T-cell (primary cell): ENCODE results near the gene TAS1R3. TPM values are rescaled to one million over a fixed set of nuclear protein-coding genes. Genes with fewer than 3 reads are reported as not detected.
"Not testable (repeated sequence)": the region's sequence is repeated elsewhere in the genome, so short reads cannot be mapped to it uniquely, and the experiment has no call there.

ENCODE experiments used
- ATAC-seq, 4 experiments: fragments of 200-7000 bp in 3 of 4; fragments of 150-1000 bp in 1 of 4; cut with Tn5 transposase; replicated peaks in 1 of 4; 1 replicate in 3 of 4; 2 replicates in 1 of 4; pipeline ENCODE4 v1.10.0; 2021; ENCODE audit warnings: moderate library complexity in 3 of 4, mild to moderate bottlenecking in 2 of 4, moderate number of reproducible peaks in 1 of 4
- CTCF ChIA-PET, 2 donors: fragments of 300-600 bp; sonication (Branson Sonifier 250); formaldehyde crosslinking; loops; one replicate each; lab custom pipeline; 2022; ENCODE audit warnings: antibody characterized with exemption in 2 of 2; lab: Charles Lee
- POLR2A ChIA-PET, 2 donors: fragments of 300-600 bp; sonication (Branson Sonifier 250); formaldehyde crosslinking; loops; one replicate each; lab custom pipeline; 2022; ENCODE audit warnings: antibody characterized with exemption in 2 of 2; lab: Charles Lee
- DNase-seq, 35 experiments: peaks; one replicate each; pipeline versions ENCODE4 v3.0.0 to v3.0.0-alpha.2; 2013 to 2023
- H3K27ac ChIP-seq: one replicate; pipeline ENCODE4 v1.5.1; 2013; ENCODE audit warnings: low read length
- H3K27me3 ChIP-seq, 2 experiments: replicated peaks in 1 of 2; 1 replicate in 1 of 2; 2 replicates in 1 of 2; pipeline versions ENCODE4 v1.6.1 to v1.7.0; 2013; ENCODE audit warnings: low read length in 1 of 2, mixed read lengths in 1 of 2; ENCODE audit not compliant: control insufficient read depth in 2 of 2, insufficient read depth in 2 of 2; ENCODE audit errors: extremely low read depth in 1 of 2
- H3K36me3 ChIP-seq, 2 donors: 1 replicate in 1 of 2; 2 replicates in 1 of 2; pipeline versions ENCODE4 v1.6.1 to v1.7.0; 2013; ENCODE audit warnings: low read length in 1 of 2; ENCODE audit not compliant: control insufficient read depth in 2 of 2, insufficient read depth in 1 of 2; ENCODE audit errors: extremely low read depth in 1 of 2
- H3K4me1 ChIP-seq, 2 experiments: 1 replicate in 1 of 2; 2 replicates in 1 of 2; pipeline versions ENCODE4 v1.6.1 to v1.7.0; 2013; ENCODE audit warnings: low read length in 2 of 2, mixed read lengths in 1 of 2; ENCODE audit not compliant: insufficient read depth in 2 of 2, control insufficient read depth in 1 of 2; ENCODE audit errors: extremely low read depth in 1 of 2
- H3K4me3 ChIP-seq, 2 donors: 1 replicate in 1 of 2; 2 replicates in 1 of 2; pipeline versions ENCODE4 v1.5.1 to v1.7.0; 2013; ENCODE audit warnings: mild to moderate bottlenecking in 2 of 2, low read length in 1 of 2, moderate library complexity in 1 of 2; ENCODE audit not compliant: control insufficient read depth in 1 of 2; ENCODE audit errors: extremely low read depth in 1 of 2
- H3K9me3 ChIP-seq: 2 replicates; pipeline ENCODE4 v1.7.0; 2013
- H3K27ac Mint-ChIP-seq, 2 donors: one replicate each; pipeline ENCODE4 v1.8.0; 2020 to 2021; ENCODE audit warnings: mild to moderate bottlenecking in 2 of 2, mixed read lengths in 2 of 2
- H3K27me3 Mint-ChIP-seq, 2 donors: one replicate each; pipeline ENCODE4 v1.8.0; 2021 to 2022; ENCODE audit warnings: mixed read lengths in 2 of 2
- H3K36me3 Mint-ChIP-seq: one replicate; pipeline ENCODE4 v1.8.0; 2021; ENCODE audit warnings: mixed read lengths
- H3K4me1 Mint-ChIP-seq, 3 donors: one replicate each; pipeline ENCODE4 v1.8.0; 2020 to 2022; ENCODE audit warnings: mixed read lengths in 3 of 3, mild to moderate bottlenecking in 1 of 3
- H3K4me3 Mint-ChIP-seq, 3 donors: one replicate each; pipeline ENCODE4 v1.8.0; 2020 to 2022; ENCODE audit warnings: mild to moderate bottlenecking in 3 of 3, mixed read lengths in 3 of 3, moderate library complexity in 3 of 3
- H3K9me3 Mint-ChIP-seq, 3 donors: one replicate each; pipeline ENCODE4 v1.8.0; 2020 to 2022; ENCODE audit warnings: mixed read lengths in 3 of 3
- WGBS: methylation state at CpG from one replicate; pipeline ENCODE4 v1.1.5; 2013; ENCODE audit warnings: missing lambda C conversion rate; ENCODE audit not compliant: insufficient coverage; 5-methylcytosine and 5-hydroxymethylcytosine counted together
- total RNA-seq, 35 experiments: library from RNA in 6 of 35; stranded (reverse) in 6 of 35; fragments of 120-200 nt in 1 of 35; gene quantifications; one replicate each; pipeline versions ENCODE4 v1.2.1 to v1.2.4 and lab custom pipeline; 2013 to 2026

The TAS1R3 gene
- total RNA-seq, 5 donors from 2014 or later (not counting 1 experiment from before 2014, with no cell fraction given), result 1.6 to 2.3 (median 2.1) TPM

GRCh38 chr1:1312450-1313314, 18.4 kb upstream of the TAS1R3 start:
- H3K4me3 ChIP-seq, result no peak overlapping the region
- Mint-ChIP-seq H3K27ac (no peak overlapping the region), H3K27me3 (no peaks in the 10 kb centered on the region), H3K9me3 (no peaks in the 10 kb centered on the region), H3K4me3 (no peak overlapping the region), H3K4me1 (peaks cover 0 to 5% (median 1%) of the 10 kb centered on the region in 3 donors), H3K36me3 (peaks cover 13% of the 10 kb centered on the region)
- ChIA-PET CTCF (no interaction called here), POLR2A (no interaction called here)
- peaks cover 0 to 14% of the 10 kb centered on the region in 2 experiments for H3K4me1 ChIP-seq
- no peaks in the 10 kb centered on the region for H3K9me3 ChIP-seq
- ATAC-seq (no peak), DNase-seq (no peak)
- H3K27me3 ChIP-seq, result no peaks in the 10 kb centered on the region
- WGBS, result 96% methylated on average over 48 of the region's 49 CpGs
- no peak overlapping the region for H3K27ac ChIP-seq
- peaks cover 19 to 48% of the 10 kb centered on the region in 2 donors for H3K36me3 ChIP-seq

- no peak overlapping the region for H3K4me3 Mint-ChIP-seq
- POLR2A ChIA-PET, result no interaction called here
- Histone ChIP-seq H3K9me3 (no peaks in the 10 kb centered on the region), H3K4me1 (peaks cover 0 to 14% of the 10 kb centered on the region in 2 experiments), H3K27me3 (no peaks in the 10 kb centered on the region), H3K36me3 (peaks cover 20 to 55% of the 10 kb centered on the region in 2 donors), H3K27ac (no peak overlapping the region), H3K4me3 (no peak overlapping the region)
- DNase-seq (no peak), ATAC-seq (no peak)
- H3K27ac Mint-ChIP-seq, result no peak overlapping the region
- H3K9me3 Mint-ChIP-seq, result no peaks in the 10 kb centered on the region
- CTCF ChIA-PET, result no interaction called here
- no peaks in the 10 kb centered on the region for H3K27me3 Mint-ChIP-seq
- peaks cover 13% of the 10 kb centered on the region for H3K36me3 Mint-ChIP-seq
- peaks cover 0 to 5% (median 1%) of the 10 kb centered on the region in 3 donors for H3K4me1 Mint-ChIP-seq
- 96% methylated on average over 36 of the region's 37 CpGs for WGBS
Measured at GRCh38 chr1:1313500-1314236, 17.4 kb upstream of the TAS1R3 start.

GRCh38 chr1:1314237-1314586, 16.9 kb upstream of the TAS1R3 start:
- Histone ChIP-seq H3K9me3 (no peaks in the 10 kb centered on the region), H3K4me3 (no peak overlapping the region), H3K36me3 (peaks cover 26 to 60% of the 10 kb centered on the region in 2 donors), H3K27me3 (no peaks in the 10 kb centered on the region), H3K27ac (no peak overlapping the region), H3K4me1 (peaks cover 0 to 11% of the 10 kb centered on the region in 2 experiments)
- CTCF ChIA-PET, result no interaction called here
- H3K27me3 Mint-ChIP-seq, result no peaks in the 10 kb centered on the region
- ATAC-seq, result no peak
- H3K36me3 Mint-ChIP-seq, result peaks cover 15% of the 10 kb centered on the region
- no peaks in the 10 kb centered on the region for H3K9me3 Mint-ChIP-seq
- DNase-seq, result no peak
- POLR2A ChIA-PET, result no interaction called here
- no peak overlapping the region for H3K27ac Mint-ChIP-seq
- H3K4me1 Mint-ChIP-seq, result peaks cover 0 to 5% (median 1%) of the 10 kb centered on the region in 3 donors
- H3K4me3 Mint-ChIP-seq, result no peak overlapping the region
- 96% methylated on average over 14 of the region's 15 CpGs for WGBS

- Mint-ChIP-seq H3K27ac (no peak overlapping the region), H3K9me3 (no peaks in the 10 kb centered on the region), H3K4me3 (no peak overlapping the region), H3K4me1 (peaks cover 0 to 4% (median 1%) of the 10 kb centered on the region in 3 donors), H3K36me3 (peaks cover 19% of the 10 kb centered on the region), H3K27me3 (no peaks in the 10 kb centered on the region)
- 94% methylated on average over 21 of the region's 23 CpGs for WGBS
- H3K4me1 ChIP-seq, result peaks cover 0 to 5% of the 10 kb centered on the region in 2 experiments
- H3K36me3 ChIP-seq, result peaks cover 31 to 64% of the 10 kb centered on the region in 2 donors
- no peak overlapping the region for H3K27ac ChIP-seq
- H3K4me3 ChIP-seq, result no peak overlapping the region
- no peak for DNase-seq
- H3K9me3 ChIP-seq, result no peaks in the 10 kb centered on the region
- H3K27me3 ChIP-seq, result no peaks in the 10 kb centered on the region
- ChIA-PET POLR2A (no interaction called here), CTCF (no interaction called here)
- ATAC-seq, result no peak
Measured at GRCh38 chr1:1314678-1315335, 16.3 kb upstream of the TAS1R3 start.

- H3K4me1 ChIP-seq, result peaks cover 0 to 5% of the 10 kb centered on the region in 2 experiments
- peaks cover 19% of the 10 kb centered on the region for H3K36me3 Mint-ChIP-seq
- ChIA-PET POLR2A (no interaction called here), CTCF (interaction anchor here in 1 of 2 donors (0.5 kb wide), 1 partner anchor 87 kb away, joined by 3 read pairs; no protein-coding TSS in a partner anchor)
- H3K27ac Mint-ChIP-seq, result no peak overlapping the region
- H3K9me3 Mint-ChIP-seq, result no peaks in the 10 kb centered on the region
- ATAC-seq (no peak), DNase-seq (no peak)
- peaks cover 0 to 9% (median 5%) of the 10 kb centered on the region in 3 donors for H3K4me1 Mint-ChIP-seq
- no peak overlapping the region for H3K4me3 Mint-ChIP-seq
- no peak overlapping the region for H3K27ac ChIP-seq
- H3K36me3 ChIP-seq, result peaks cover 32 to 69% of the 10 kb centered on the region in 2 donors
- 95% methylated on average over 5 of the region's 26 CpGs for WGBS
- no peaks in the 10 kb centered on the region for H3K27me3 Mint-ChIP-seq
- no peak overlapping the region for H3K4me3 ChIP-seq
- no peaks in the 10 kb centered on the region for H3K9me3 ChIP-seq
- H3K27me3 ChIP-seq, result no peaks in the 10 kb centered on the region
Measured at GRCh38 chr1:1315435-1315954, 15.6 kb upstream of the TAS1R3 start.

GRCh38 chr1:1316199-1316598, 14.9 kb upstream of the TAS1R3 start:
- DNase-seq, H3K4me1 Mint-ChIP-seq, CTCF ChIA-PET, H3K9me3 ChIP-seq, H3K27me3 Mint-ChIP-seq, H3K4me3 ChIP-seq, H3K9me3 Mint-ChIP-seq, H3K27ac ChIP-seq, H3K27ac Mint-ChIP-seq, H3K27me3 ChIP-seq, H3K4me3 Mint-ChIP-seq, POLR2A ChIA-PET, ATAC-seq: not testable (repeated sequence)
- Histone ChIP-seq H3K36me3 (peaks cover 39 to 72% of the 10 kb centered on the region in 2 donors), H3K4me1 (peaks cover 0 to 12% of the 10 kb centered on the region in 2 experiments)
- WGBS, result 93% methylated on average over 3 of the region's 8 CpGs
- H3K36me3 Mint-ChIP-seq, result peaks cover 19% of the 10 kb centered on the region
